ENCODE measurements around the gene STIP1. TPM values are rescaled to one million over a fixed set of nuclear protein-coding genes. Genes with fewer than 3 reads are reported as not detected.

The STIP1 gene
- total and polyA plus RNA-seq, 2 donors (not counting 3 experiments of a cell fraction or from before 2014, with no cell fraction given), result 117 to 226 TPM

- Histone ChIP-seq H3K9ac (replicated peaks; ENCODE audit: extremely low read depth, insufficient read depth, low read length) (no peak overlapping the region), H3K79me2 (ENCODE audit: control insufficient read depth, insufficient read depth, low read length) (no peaks in the 10 kb centered on the region), H3K4me3 (replicated peaks in 1 of 3; ENCODE audit: insufficient read depth in 1 of 3, low read depth in 1 of 3, low read length in 3 of 3) (no peak overlapping the region), H3K27ac (ENCODE audit: insufficient read depth, low read depth, low read length) (no peak overlapping the region), H3K27me3 (ENCODE audit: control insufficient read depth in 2 of 2, insufficient read depth in 2 of 2, low read length in 2 of 2) (no peaks in the 10 kb centered on the region), H2AFZ (ENCODE audit: low read depth, low read length) (no peak overlapping the region), H3K4me1 (ENCODE audit: control insufficient read depth, extremely low read depth, insufficient read depth, low read length) (no peaks in the 10 kb centered on the region), H4K20me1 (replicated peaks; ENCODE audit: control insufficient read depth, extremely low read depth, insufficient read depth, low read length) (no peaks in the 10 kb centered on the region), H3K9me3 (replicated peaks; ENCODE audit: control insufficient read depth, insufficient read depth, low read length) (no peaks in the 10 kb centered on the region), H3K36me3 (ENCODE audit: control insufficient read depth in 2 of 2, extremely low read depth in 1 of 2, insufficient read depth in 2 of 2, low read length in 2 of 2) (no peaks in the 10 kb centered on the region), H3K4me2 (ENCODE audit: insufficient read depth, low read length) (no peak overlapping the region), H3K9me1 (replicated peaks; ENCODE audit: control insufficient read depth, extremely low read depth, insufficient read depth, low read length) (no peaks in the 10 kb centered on the region)
- intact Hi-C loops (cut with micrococcal nuclease) (no loop called here), dilution Hi-C loops (cut with MboI; ENCODE audit: extremely low pct_ligation_motif_present, low sequenced_read_pairs) (no loop called here)
- FAIRE-seq, result no peak
- no peak for DNase-seq (ENCODE audit: low read depth, low spot score)
- no peak for TF ChIP-seq POLR2A (IDR thresholded peaks at IDR 0.05; ENCODE audit: low read depth, low read length)
- CTCF ChIA-PET, result no interaction called here
- POLR2A ChIA-PET, result no interaction called here
- BruUV-seq (replicated peaks), result no TSS peak
These were observed 44.7 kb upstream of the STIP1 start for GRCh38 chr11:64141081-64141783.

GRCh38 chr11:64144587-64145472 is 41.1 kb upstream of the STIP1 start:
- intact Hi-C loops (cut with micrococcal nuclease), result loop anchor here (5.0 kb wide), 2 partner anchors 53 to 228 kb away; partner anchors contain the start of gene RCOR2
- H3K4me2 ChIP-seq (ENCODE audit: insufficient read depth, low read length), result no peak overlapping the region
- no peaks in the 10 kb centered on the region for H3K27me3 ChIP-seq (ENCODE audit: control insufficient read depth in 2 of 2, insufficient read depth in 2 of 2, low read length in 2 of 2)
- CTCF ChIA-PET, result interaction anchor here (1.2 to 4.0 kb wide), 2 partner anchors 144 to 145 kb away, joined by 5 to 93 read pairs; no protein-coding TSS in a partner anchor
- H3K27ac ChIP-seq (ENCODE audit: insufficient read depth, low read depth, low read length), result no peak overlapping the region
- H3K79me2 ChIP-seq (ENCODE audit: control insufficient read depth, insufficient read depth, low read length), result no peaks in the 10 kb centered on the region
- no peaks in the 10 kb centered on the region for H3K36me3 ChIP-seq (ENCODE audit: control insufficient read depth in 2 of 2, extremely low read depth in 1 of 2, insufficient read depth in 2 of 2, low read length in 2 of 2)
- no peak overlapping the region for H2AFZ ChIP-seq (ENCODE audit: low read depth, low read length)
- H4K20me1 ChIP-seq (replicated peaks; ENCODE audit: control insufficient read depth, extremely low read depth, insufficient read depth, low read length), result no peaks in the 10 kb centered on the region
- no TSS peak for BruUV-seq (replicated peaks)
- no peak for FAIRE-seq
- no peaks in the 10 kb centered on the region for H3K9me3 ChIP-seq (replicated peaks; ENCODE audit: control insufficient read depth, insufficient read depth, low read length)
- H3K9me1 ChIP-seq (replicated peaks; ENCODE audit: control insufficient read depth, extremely low read depth, insufficient read depth, low read length), result no peaks in the 10 kb centered on the region
- dilution Hi-C loops (cut with MboI; ENCODE audit: extremely low pct_ligation_motif_present, low sequenced_read_pairs), result no loop called here
- TF ChIP-seq EZH2 (IDR thresholded peaks at IDR 0.05; ENCODE audit: borderline replicate concordance, low read depth, low read length, severe bottlenecking) (no peak), GATA2 (IDR thresholded peaks at IDR 0.05; ENCODE audit: insufficient read depth, insufficient read length, low read depth, low read length) (no peak), CTCF (IDR thresholded peaks at IDR 0.05; ENCODE audit: extremely low read depth in 1 of 2, insufficient read depth in 1 of 2, low read depth in 1 of 2, low read length in 2 of 2) (no peak)
- H3K4me3 ChIP-seq (replicated peaks in 1 of 3; ENCODE audit: insufficient read depth in 1 of 3, low read depth in 1 of 3, low read length in 3 of 3), result no peak overlapping the region
- POLR2A ChIA-PET, result no interaction called here
- no peaks in the 10 kb centered on the region for H3K4me1 ChIP-seq (ENCODE audit: control insufficient read depth, extremely low read depth, insufficient read depth, low read length)
- DNase-seq (ENCODE audit: low read depth, low spot score), result no peak
- no peak overlapping the region for H3K9ac ChIP-seq (replicated peaks; ENCODE audit: extremely low read depth, insufficient read depth, low read length)
